ENCODE results near the gene FNDC5. TPM values are rescaled to one million over a fixed set of nuclear protein-coding genes. Genes with fewer than 3 reads are reported as not detected.

Gene FNDC5
- total RNA-seq, 1 experiment from 2014 or later, result 4.5 TPM

GRCh38 chr1:32867671-32868070 lies 3.0 kb downstream of the FNDC5 start:
- 0 out of 2 replicates have a peak, but pooled peaks cover 2% of the 10 kb centered on the region for H3K4me1 ChIP-seq (ENCODE audit: insufficient read depth, low read length)
- H3K4ac ChIP-seq (ENCODE audit: low read depth, low read length), result no peak overlapping the region
- H3K56ac ChIP-seq (ENCODE audit: insufficient read length, low read depth, low read length), result no peak overlapping the region
- no peaks in the 10 kb centered on the region for H3K9me3 Mint-ChIP-seq
- H3K27ac Mint-ChIP-seq, result no peak overlapping the region
- no peak overlapping the region for H2BK5ac ChIP-seq (ENCODE audit: insufficient read length, low read length)
- no peak overlapping the region for H2BK120ac ChIP-seq (ENCODE audit: low read depth, low read length, poor library complexity, severe bottlenecking)
- H4K8ac ChIP-seq (replicated peaks; ENCODE audit: insufficient read length, low read depth, low read length), result no peak overlapping the region
- H3T11ph ChIP-seq (ENCODE audit: low read length), result no peak overlapping the region
- no peaks in the 10 kb centered on the region for H3K9me3 ChIP-seq (ENCODE audit: control insufficient read depth, low read depth, low read length)
- no CpG with 5 or more reads among the region's 7 CpGs for WGBS (ENCODE audit: extremely low coverage, insufficient read length, low lambda C conversion rate)
- H2AK5ac ChIP-seq (ENCODE audit: insufficient read length, low read length), result no peak overlapping the region
- no peaks in the 10 kb centered on the region for H4K20me1 ChIP-seq (ENCODE audit: control insufficient read depth, insufficient read depth, insufficient read length)
- H2AFZ ChIP-seq (ENCODE audit: low read length), result no peak overlapping the region
- peaks cover 25 to 33% of the 10 kb centered on the region in 2 experiments for H3K4me1 Mint-ChIP-seq
- no peak overlapping the region for H3K14ac ChIP-seq (ENCODE audit: insufficient read depth, low read length)
- H3K79me2 ChIP-seq (ENCODE audit: insufficient read depth, low read length), result no peaks in the 10 kb centered on the region
- no peak overlapping the region for H2BK20ac ChIP-seq (ENCODE audit: low read depth, low read length, poor library complexity, severe bottlenecking)
- no peak overlapping the region for H2BK15ac ChIP-seq (ENCODE audit: low read depth, low read length)
- no peak overlapping the region for H3K18ac ChIP-seq (ENCODE audit: insufficient read length, low read depth, low read length)
- H4K91ac ChIP-seq (ENCODE audit: insufficient read length, low read depth, low read length), result no peak overlapping the region
- no peaks in the 10 kb centered on the region for H3K79me1 ChIP-seq (ENCODE audit: insufficient read depth, low read depth, low read length, poor library complexity, severe bottlenecking)
- H2BK12ac ChIP-seq (ENCODE audit: insufficient read length, low read depth, low read length), result no peak overlapping the region
- no peak overlapping the region for H3K23ac ChIP-seq (ENCODE audit: insufficient read length, low read depth, low read length)
- H3K9ac ChIP-seq (ENCODE audit: extremely low read depth, insufficient read length, low read length), result no peak overlapping the region
- H3K36me3 Mint-ChIP-seq (ENCODE audit: insufficient read depth in 1 of 3, low read depth in 3 of 3), result peaks cover 3 to 19% (median 13%) of the 10 kb centered on the region in 3 experiments
- DNase-seq, result no peak
- H4K5ac ChIP-seq (ENCODE audit: insufficient read length, low read depth, low read length), result no peak overlapping the region
- no peak overlapping the region for H3K27ac ChIP-seq (ENCODE audit: insufficient read length, low read depth, low read length)
- peaks cover 21% of the 10 kb centered on the region; the same call in 1 of the 2 replicates for H3K27me3 ChIP-seq (ENCODE audit: insufficient read depth, low read length)
- no peak overlapping the region for H3K4me2 ChIP-seq (ENCODE audit: insufficient read depth, insufficient read length, low read length)
- TF ChIP-seq CTCF (conservative IDR thresholded peaks at IDR 0.05), result no peak
- H3K4me3 Mint-ChIP-seq, result no peak overlapping the region; a peak in 1 of 5 replicates
- H3K23me2 ChIP-seq (ENCODE audit: insufficient read length, low read depth, low read length, poor library complexity, severe bottlenecking), result peaks cover 4% of the 10 kb centered on the region
- peaks cover 37% of the 10 kb centered on the region for H3K27me3 Mint-ChIP-seq (ENCODE audit: low read depth)
